ENCODE results near the gene DYRK1B.

- TF ChIP-seq CTCF (IDR thresholded peaks at IDR 0.05; ENCODE audit: poor library complexity, severe bottlenecking), result no peak
- TF ChIP-seq EP300 (conservative IDR thresholded peaks at IDR 0.05; ENCODE audit: poor library complexity, severe bottlenecking), result no peak
- TF ChIP-seq, protein P1, sequence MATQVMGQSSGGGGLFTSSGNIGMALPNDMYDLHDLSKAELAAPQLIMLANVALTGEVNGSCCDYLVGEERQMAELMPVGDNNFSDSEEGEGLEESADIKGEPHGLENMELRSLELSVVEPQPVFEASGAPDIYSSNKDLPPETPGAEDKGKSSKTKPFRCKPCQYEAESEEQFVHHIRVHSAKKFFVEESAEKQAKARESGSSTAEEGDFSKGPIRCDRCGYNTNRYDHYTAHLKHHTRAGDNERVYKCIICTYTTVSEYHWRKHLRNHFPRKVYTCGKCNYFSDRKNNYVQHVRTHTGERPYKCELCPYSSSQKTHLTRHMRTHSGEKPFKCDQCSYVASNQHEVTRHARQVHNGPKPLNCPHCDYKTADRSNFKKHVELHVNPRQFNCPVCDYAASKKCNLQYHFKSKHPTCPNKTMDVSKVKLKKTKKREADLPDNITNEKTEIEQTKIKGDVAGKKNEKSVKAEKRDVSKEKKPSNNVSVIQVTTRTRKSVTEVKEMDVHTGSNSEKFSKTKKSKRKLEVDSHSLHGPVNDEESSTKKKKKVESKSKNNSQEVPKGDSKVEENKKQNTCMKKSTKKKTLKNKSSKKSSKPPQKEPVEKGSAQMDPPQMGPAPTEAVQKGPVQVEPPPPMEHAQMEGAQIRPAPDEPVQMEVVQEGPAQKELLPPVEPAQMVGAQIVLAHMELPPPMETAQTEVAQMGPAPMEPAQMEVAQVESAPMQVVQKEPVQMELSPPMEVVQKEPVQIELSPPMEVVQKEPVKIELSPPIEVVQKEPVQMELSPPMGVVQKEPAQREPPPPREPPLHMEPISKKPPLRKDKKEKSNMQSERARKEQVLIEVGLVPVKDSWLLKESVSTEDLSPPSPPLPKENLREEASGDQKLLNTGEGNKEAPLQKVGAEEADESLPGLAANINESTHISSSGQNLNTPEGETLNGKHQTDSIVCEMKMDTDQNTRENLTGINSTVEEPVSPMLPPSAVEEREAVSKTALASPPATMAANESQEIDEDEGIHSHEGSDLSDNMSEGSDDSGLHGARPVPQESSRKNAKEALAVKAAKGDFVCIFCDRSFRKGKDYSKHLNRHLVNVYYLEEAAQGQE (IDR thresholded peaks at IDR 0.05; ENCODE audit: borderline replicate concordance), result no peak
- no peak for TF ChIP-seq EZH2 (IDR thresholded peaks at IDR 0.05; ENCODE audit: borderline replicate concordance, insufficient read depth, low read length, poor library complexity, severe bottlenecking)
- TF ChIP-seq TAF1 (IDR thresholded peaks at IDR 0.05; ENCODE audit: low read depth), result no peak
- no peak for TF ChIP-seq POLR2AphosphoS5 (IDR thresholded peaks at IDR 0.05)
These were observed 4.6 kb upstream of the DYRK1B start for GRCh38 chr19:39838569-39838968.
